ENCODE data around the gene PROX2. TPM values are rescaled to one million over a fixed set of nuclear protein-coding genes. Genes with fewer than 3 reads are reported as not detected.

Gene PROX2
- total and polyA plus RNA-seq, 12 donors, result 0.08 TPM; not detected in 11

GRCh38 chr14:74868739-74869138 is 7.2 kb downstream of the PROX2 start:
- no peak overlapping the region for H3K27ac ChIP-seq
- H3K9me3 ChIP-seq (replicated peaks in 1 of 3), result no peaks in the 10 kb centered on the region
- intact Hi-C loops (cut with DNase I), result no loop called here
- DNase-seq, result no peak
- TF ChIP-seq POLR2A (IDR thresholded peaks at IDR 0.05) (no peak), CTCF (IDR thresholded peaks at IDR 0.05) (no peak)
- no peak overlapping the region for H3K4me3 ChIP-seq
- no peaks in the 10 kb centered on the region for H3K27me3 ChIP-seq
- H3K36me3 ChIP-seq (replicated peaks in 1 of 2), result no peaks in the 10 kb centered on the region
- no peaks in the 10 kb centered on the region for H3K4me1 ChIP-seq (replicated peaks in 1 of 2)
- 75 to 87% (median 82%) methylated on average over 8 of the region's 8 CpGs for WGBS, 4 donors

- intact Hi-C loops (cut with DNase I), result no loop called here
- 53 to 71% (median 56%) methylated on average over 5 of the region's 5 CpGs for WGBS, 4 donors
- no peak overlapping the region for H3K27ac ChIP-seq
Observed at GRCh38 chr14:74867673-74868072, 8.3 kb downstream of the PROX2 start.

GRCh38 chr14:74866708-74867389 is 9.1 kb downstream of the PROX2 start:
- TF ChIP-seq POLR2A (IDR thresholded peaks at IDR 0.05), result no peak
- TF ChIP-seq CTCF (IDR thresholded peaks at IDR 0.05), result no peak
- no peaks in the 10 kb centered on the region for H3K9me3 ChIP-seq (replicated peaks in 1 of 3)
- intact Hi-C loops (cut with DNase I), result no loop called here

More at GRCh38 chr14:74867673-74868072, 8.3 kb downstream of the PROX2 start:
- Histone ChIP-seq H3K27me3 (no peaks in the 10 kb centered on the region), H3K4me3 (no peak overlapping the region), H3K36me3 (replicated peaks in 1 of 2) (no peaks in the 10 kb centered on the region), H3K9me3 (replicated peaks in 1 of 3) (no peaks in the 10 kb centered on the region), H3K4me1 (replicated peaks in 1 of 2) (no peaks in the 10 kb centered on the region)
- TF ChIP-seq POLR2A (IDR thresholded peaks at IDR 0.05) (no peak), CTCF (IDR thresholded peaks at IDR 0.05) (no peak)
- DNase-seq, result no peak

GRCh38 chr14:74865156-74865555 is 10.8 kb downstream of the PROX2 start:
- no peak overlapping the region for H3K4me3 ChIP-seq
- TF ChIP-seq CTCF (IDR thresholded peaks at IDR 0.05) (no peak), POLR2A (IDR thresholded peaks at IDR 0.05) (no peak)
- H3K36me3 ChIP-seq (replicated peaks in 1 of 2), result no peaks in the 10 kb centered on the region
- no peaks in the 10 kb centered on the region for H3K4me1 ChIP-seq (replicated peaks in 1 of 2)
- no peaks in the 10 kb centered on the region for H3K9me3 ChIP-seq (replicated peaks in 1 of 3)
- WGBS, 4 donors, result 85 to 92% (median 89%) methylated on average over 5 of the region's 5 CpGs
- H3K27ac ChIP-seq, result no peak overlapping the region
- intact Hi-C loops (cut with DNase I), result no loop called here
- H3K27me3 ChIP-seq, result no peaks in the 10 kb centered on the region
- no peak for DNase-seq

More at GRCh38 chr14:74866708-74867389, 9.1 kb downstream of the PROX2 start:
- no peaks in the 10 kb centered on the region for H3K36me3 ChIP-seq (replicated peaks in 1 of 2)
- 82 to 92% (median 87%) methylated on average over 3 of the region's 3 CpGs for WGBS, 4 donors
- no peak overlapping the region for H3K4me3 ChIP-seq
- DNase-seq, result no peak
- H3K27me3 ChIP-seq, result no peaks in the 10 kb centered on the region
- no peak overlapping the region for H3K27ac ChIP-seq
- H3K4me1 ChIP-seq (replicated peaks in 1 of 2), result no peaks in the 10 kb centered on the region

Data from adrenal gland (tissue), 12 donors.